ENCODE data around the gene EVC2.

Gene EVC2

GRCh38 chr4:5700459-5700858 is 7.9 kb downstream of the EVC2 start (continued):
- TF ChIP-seq, protein P1, sequence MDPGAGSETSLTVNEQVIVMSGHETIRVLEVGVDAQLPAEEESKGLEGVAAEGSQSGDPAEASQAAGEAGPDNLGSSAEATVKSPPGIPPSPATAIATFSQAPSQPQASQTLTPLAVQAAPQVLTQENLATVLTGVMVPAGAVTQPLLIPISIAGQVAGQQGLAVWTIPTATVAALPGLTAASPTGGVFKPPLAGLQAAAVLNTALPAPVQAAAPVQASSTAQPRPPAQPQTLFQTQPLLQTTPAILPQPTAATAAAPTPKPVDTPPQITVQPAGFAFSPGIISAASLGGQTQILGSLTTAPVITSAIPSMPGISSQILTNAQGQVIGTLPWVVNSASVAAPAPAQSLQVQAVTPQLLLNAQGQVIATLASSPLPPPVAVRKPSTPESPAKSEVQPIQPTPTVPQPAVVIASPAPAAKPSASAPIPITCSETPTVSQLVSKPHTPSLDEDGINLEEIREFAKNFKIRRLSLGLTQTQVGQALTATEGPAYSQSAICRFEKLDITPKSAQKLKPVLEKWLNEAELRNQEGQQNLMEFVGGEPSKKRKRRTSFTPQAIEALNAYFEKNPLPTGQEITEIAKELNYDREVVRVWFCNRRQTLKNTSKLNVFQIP (CRISPR knock-in tag; IDR thresholded peaks at IDR 0.05; ENCODE audit: borderline replicate concordance, low read depth), result no peak
- TF ChIP-seq PPARA (CRISPR knock-in tag; IDR thresholded peaks at IDR 0.05; ENCODE audit: borderline replicate concordance) (no peak), ZNF8 (CRISPR knock-in tag; IDR thresholded peaks at IDR 0.05) (no peak)
- TF ChIP-seq, protein P2, sequence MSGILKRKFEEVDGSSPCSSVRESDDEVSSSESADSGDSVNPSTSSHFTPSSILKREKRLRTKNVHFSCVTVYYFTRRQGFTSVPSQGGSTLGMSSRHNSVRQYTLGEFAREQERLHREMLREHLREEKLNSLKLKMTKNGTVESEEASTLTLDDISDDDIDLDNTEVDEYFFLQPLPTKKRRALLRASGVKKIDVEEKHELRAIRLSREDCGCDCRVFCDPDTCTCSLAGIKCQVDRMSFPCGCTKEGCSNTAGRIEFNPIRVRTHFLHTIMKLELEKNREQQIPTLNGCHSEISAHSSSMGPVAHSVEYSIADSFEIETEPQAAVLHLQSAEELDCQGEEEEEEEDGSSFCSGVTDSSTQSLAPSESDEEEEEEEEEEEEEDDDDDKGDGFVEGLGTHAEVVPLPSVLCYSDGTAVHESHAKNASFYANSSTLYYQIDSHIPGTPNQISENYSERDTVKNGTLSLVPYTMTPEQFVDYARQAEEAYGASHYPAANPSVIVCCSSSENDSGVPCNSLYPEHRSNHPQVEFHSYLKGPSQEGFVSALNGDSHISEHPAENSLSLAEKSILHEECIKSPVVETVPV (CRISPR knock-in tag; IDR thresholded peaks at IDR 0.05), result no peak

- TF ChIP-seq ESRRG (CRISPR knock-in tag; IDR thresholded peaks at IDR 0.05), result no peak
- TF ChIP-seq TOX (CRISPR knock-in tag; IDR thresholded peaks at IDR 0.05; ENCODE audit: borderline replicate concordance), result no peak
- TF ChIP-seq, protein P3, sequence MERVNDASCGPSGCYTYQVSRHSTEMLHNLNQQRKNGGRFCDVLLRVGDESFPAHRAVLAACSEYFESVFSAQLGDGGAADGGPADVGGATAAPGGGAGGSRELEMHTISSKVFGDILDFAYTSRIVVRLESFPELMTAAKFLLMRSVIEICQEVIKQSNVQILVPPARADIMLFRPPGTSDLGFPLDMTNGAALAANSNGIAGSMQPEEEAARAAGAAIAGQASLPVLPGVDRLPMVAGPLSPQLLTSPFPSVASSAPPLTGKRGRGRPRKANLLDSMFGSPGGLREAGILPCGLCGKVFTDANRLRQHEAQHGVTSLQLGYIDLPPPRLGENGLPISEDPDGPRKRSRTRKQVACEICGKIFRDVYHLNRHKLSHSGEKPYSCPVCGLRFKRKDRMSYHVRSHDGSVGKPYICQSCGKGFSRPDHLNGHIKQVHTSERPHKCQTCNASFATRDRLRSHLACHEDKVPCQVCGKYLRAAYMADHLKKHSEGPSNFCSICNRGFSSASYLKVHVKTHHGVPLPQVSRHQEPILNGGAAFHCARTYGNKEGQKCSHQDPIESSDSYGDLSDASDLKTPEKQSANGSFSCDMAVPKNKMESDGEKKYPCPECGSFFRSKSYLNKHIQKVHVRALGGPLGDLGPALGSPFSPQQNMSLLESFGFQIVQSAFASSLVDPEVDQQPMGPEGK (CRISPR knock-in tag; IDR thresholded peaks at IDR 0.05; ENCODE audit: borderline replicate concordance), result no peak
- no peak for TF ChIP-seq TSHZ2 (CRISPR knock-in tag; IDR thresholded peaks at IDR 0.05)
- TF ChIP-seq ZFP3 (CRISPR knock-in tag; IDR thresholded peaks at IDR 0.05), result no peak
- TF ChIP-seq ZNF8 (CRISPR knock-in tag; IDR thresholded peaks at IDR 0.05), result no peak
- no peak for TF ChIP-seq TCF4 (CRISPR knock-in tag; IDR thresholded peaks at IDR 0.05; ENCODE audit: borderline replicate concordance)
- TF ChIP-seq, protein P4, sequence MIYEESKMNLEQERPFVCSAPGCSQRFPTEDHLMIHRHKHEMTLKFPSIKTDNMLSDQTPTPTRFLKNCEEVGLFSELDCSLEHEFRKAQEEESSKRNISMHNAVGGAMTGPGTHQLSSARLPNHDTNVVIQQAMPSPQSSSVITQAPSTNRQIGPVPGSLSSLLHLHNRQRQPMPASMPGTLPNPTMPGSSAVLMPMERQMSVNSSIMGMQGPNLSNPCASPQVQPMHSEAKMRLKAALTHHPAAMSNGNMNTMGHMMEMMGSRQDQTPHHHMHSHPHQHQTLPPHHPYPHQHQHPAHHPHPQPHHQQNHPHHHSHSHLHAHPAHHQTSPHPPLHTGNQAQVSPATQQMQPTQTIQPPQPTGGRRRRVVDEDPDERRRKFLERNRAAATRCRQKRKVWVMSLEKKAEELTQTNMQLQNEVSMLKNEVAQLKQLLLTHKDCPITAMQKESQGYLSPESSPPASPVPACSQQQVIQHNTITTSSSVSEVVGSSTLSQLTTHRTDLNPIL (CRISPR knock-in tag; IDR thresholded peaks at IDR 0.05; ENCODE audit: low read depth), result no peak
- no peak for TF ChIP-seq GLIS3 (CRISPR knock-in tag; IDR thresholded peaks at IDR 0.05)
- no peak for ATAC-seq
Observed at GRCh38 chr4:5696341-5696740, 12.0 kb downstream of the EVC2 start.

GRCh38 chr4:5693871-5694270 is 14.5 kb downstream of the EVC2 start:
- TF ChIP-seq ZNF565 (CRISPR knock-in tag; conservative IDR thresholded peaks at IDR 0.05; ENCODE audit: low read depth) (no peak), GLIS3 (CRISPR knock-in tag; IDR thresholded peaks at IDR 0.05) (no peak), TCF4 (CRISPR knock-in tag; IDR thresholded peaks at IDR 0.05; ENCODE audit: borderline replicate concordance) (no peak), OSR1 (CRISPR knock-in tag; IDR thresholded peaks at IDR 0.05) (no peak), ZC3H10 (CRISPR knock-in tag; IDR thresholded peaks at IDR 0.05) (no peak), RARB (CRISPR knock-in tag; IDR thresholded peaks at IDR 0.05) (no peak), BACH2 (CRISPR knock-in tag; IDR thresholded peaks at IDR 0.05; ENCODE audit: borderline replicate concordance) (no peak), TOX (CRISPR knock-in tag; IDR thresholded peaks at IDR 0.05; ENCODE audit: borderline replicate concordance) (no peak), SNAI2 (CRISPR knock-in tag; IDR thresholded peaks at IDR 0.05) (no peak), TSHZ2 (CRISPR knock-in tag; IDR thresholded peaks at IDR 0.05) (no peak), ZNF70 (CRISPR knock-in tag; IDR thresholded peaks at IDR 0.05) (no peak), ZFP30 (CRISPR knock-in tag; IDR thresholded peaks at IDR 0.05) (no peak), ESRRG (CRISPR knock-in tag; IDR thresholded peaks at IDR 0.05) (no peak), ZFP3 (CRISPR knock-in tag; IDR thresholded peaks at IDR 0.05) (no peak), ARNTL (CRISPR knock-in tag; IDR thresholded peaks at IDR 0.05; ENCODE audit: borderline replicate concordance, low read depth) (no peak), ZNF8 (CRISPR knock-in tag; IDR thresholded peaks at IDR 0.05) (no peak)
- TF ChIP-seq, protein P3 (CRISPR knock-in tag; IDR thresholded peaks at IDR 0.05; ENCODE audit: borderline replicate concordance), result no peak
- TF ChIP-seq, protein P2 (CRISPR knock-in tag; IDR thresholded peaks at IDR 0.05), result no peak
- ATAC-seq, result no peak

Measured in SK-N-SH treated with all-trans-retinoic acid at 6 μM for 48 hours (cell line).